HL-60/S4 treated with retinoic acid at 250 ng/mL for 4 days and 3 days (cell line): ENCODE results near the gene GRIN3B.
"Not testable (repeated sequence)": the region's sequence is repeated elsewhere in the genome, so short reads cannot be mapped to it uniquely, and the experiment has no call there.

Experiments
- in situ Hi-C: fragments of 300-500 bp; cut with MboI; formaldehyde crosslinking; loops from 2 replicates; pipeline ENCODE4 v1.7.0; 2022; ENCODE audit warnings: low sequenced_read_pairs

The GRIN3B gene, protein sequence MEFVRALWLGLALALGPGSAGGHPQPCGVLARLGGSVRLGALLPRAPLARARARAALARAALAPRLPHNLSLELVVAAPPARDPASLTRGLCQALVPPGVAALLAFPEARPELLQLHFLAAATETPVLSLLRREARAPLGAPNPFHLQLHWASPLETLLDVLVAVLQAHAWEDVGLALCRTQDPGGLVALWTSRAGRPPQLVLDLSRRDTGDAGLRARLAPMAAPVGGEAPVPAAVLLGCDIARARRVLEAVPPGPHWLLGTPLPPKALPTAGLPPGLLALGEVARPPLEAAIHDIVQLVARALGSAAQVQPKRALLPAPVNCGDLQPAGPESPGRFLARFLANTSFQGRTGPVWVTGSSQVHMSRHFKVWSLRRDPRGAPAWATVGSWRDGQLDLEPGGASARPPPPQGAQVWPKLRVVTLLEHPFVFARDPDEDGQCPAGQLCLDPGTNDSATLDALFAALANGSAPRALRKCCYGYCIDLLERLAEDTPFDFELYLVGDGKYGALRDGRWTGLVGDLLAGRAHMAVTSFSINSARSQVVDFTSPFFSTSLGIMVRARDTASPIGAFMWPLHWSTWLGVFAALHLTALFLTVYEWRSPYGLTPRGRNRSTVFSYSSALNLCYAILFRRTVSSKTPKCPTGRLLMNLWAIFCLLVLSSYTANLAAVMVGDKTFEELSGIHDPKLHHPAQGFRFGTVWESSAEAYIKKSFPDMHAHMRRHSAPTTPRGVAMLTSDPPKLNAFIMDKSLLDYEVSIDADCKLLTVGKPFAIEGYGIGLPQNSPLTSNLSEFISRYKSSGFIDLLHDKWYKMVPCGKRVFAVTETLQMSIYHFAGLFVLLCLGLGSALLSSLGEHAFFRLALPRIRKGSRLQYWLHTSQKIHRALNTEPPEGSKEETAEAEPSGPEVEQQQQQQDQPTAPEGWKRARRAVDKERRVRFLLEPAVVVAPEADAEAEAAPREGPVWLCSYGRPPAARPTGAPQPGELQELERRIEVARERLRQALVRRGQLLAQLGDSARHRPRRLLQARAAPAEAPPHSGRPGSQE

GRCh38 chr19:1000095-1000494 is at the start of gene GRIN3B:
Gene GRIN3B, plus strand, starts transcription at chr19:1000419. Its CDS starts 19 bp downstream, at chr19:1000438.
- in situ Hi-C loops: no loop called here

GRCh38 chr19:952049-952679 is 48.1 kb upstream of the GRIN3B start:
- in situ Hi-C loops: no loop called here

- in situ Hi-C loops: no loop called here
Measured at GRCh38 chr19:952680-953444, 47.4 kb upstream of the GRIN3B start.

DNA sequence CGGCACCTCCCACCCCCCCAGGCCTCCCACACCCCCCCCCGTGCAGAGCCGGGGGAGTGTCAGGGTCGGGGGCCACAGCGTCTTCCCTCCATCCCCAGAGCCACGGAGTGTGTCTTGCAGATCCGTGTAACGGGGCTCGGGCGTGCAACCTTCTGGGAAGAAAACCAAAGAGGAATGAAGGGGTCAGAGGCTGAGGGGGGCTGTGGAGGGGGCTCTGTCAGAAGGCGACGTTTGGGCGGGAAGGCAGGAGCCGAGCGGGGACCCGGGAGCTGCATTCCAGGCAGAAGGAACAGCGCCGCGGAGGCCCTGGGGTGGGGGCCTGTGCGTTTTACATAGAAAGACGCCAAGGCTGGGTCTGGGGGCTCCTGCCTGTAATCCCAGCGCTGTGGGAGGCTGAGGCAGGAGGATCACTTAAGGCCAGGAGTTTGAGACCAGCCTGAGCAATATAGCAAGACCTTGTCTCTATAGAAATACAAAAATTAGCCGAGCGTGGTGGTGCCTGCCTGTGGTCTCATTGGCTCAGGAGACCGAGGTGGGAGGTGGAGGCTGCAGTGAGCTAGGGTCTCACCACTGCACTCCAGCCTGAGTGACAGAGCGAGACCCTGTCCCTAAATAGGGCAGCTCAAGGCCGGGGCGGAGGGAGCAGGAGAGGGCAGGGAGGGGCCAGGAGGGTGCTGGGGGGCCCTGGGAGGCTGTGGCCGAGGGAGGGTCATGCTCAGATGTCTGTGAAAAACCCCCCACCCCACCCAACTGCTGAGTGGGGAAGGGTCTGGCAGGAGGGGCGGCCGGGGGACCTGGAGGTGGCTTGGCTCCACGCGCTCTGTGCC is 46.6 kb upstream of the GRIN3B start:
- in situ Hi-C loops: no loop called here

GRCh38 chr19:954272-954671 is 45.9 kb upstream of the GRIN3B start:
- in situ Hi-C loops: no loop called here

DNA sequence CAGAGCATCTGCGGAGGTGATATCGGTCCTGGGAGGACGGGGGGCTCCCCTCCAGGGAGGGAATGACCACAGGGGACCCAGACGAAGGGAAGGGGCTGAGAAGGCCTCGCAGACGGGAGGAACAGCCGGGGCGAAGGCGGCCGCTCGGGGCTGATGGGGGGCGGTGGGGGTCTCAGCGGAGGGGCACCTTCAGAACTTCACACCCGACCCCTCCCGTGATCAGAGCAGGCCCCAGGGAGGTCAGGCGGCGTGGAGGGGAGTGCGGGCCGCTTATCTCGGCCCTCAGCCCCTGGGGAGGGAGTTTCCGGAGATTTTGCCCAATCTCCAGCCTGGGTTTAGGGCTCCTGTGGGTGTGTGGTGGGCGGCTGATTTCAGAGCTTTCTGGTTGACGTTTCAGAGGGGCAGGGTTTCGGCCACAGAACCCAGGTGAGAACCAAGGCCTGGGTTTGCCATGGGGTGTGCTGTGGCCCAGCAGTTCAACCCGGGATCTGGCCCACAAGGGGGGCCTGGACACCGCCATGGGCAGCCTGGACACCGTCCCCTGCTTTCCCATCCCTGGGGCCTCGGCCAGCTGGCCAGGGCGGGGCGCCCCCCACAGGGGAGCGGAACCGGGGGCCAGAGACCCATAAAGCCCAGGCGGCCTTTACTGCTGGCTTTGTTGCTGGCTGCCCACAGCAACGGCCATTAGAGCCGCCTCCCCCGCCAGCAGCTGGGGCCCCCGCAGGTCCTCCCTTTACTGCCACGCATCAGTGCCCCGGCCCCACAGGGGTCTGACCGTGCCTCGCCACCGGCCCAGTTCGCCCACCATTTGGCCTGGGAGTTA is 45.3 kb upstream of the GRIN3B start:
- in situ Hi-C loops: no loop called here

DNA sequence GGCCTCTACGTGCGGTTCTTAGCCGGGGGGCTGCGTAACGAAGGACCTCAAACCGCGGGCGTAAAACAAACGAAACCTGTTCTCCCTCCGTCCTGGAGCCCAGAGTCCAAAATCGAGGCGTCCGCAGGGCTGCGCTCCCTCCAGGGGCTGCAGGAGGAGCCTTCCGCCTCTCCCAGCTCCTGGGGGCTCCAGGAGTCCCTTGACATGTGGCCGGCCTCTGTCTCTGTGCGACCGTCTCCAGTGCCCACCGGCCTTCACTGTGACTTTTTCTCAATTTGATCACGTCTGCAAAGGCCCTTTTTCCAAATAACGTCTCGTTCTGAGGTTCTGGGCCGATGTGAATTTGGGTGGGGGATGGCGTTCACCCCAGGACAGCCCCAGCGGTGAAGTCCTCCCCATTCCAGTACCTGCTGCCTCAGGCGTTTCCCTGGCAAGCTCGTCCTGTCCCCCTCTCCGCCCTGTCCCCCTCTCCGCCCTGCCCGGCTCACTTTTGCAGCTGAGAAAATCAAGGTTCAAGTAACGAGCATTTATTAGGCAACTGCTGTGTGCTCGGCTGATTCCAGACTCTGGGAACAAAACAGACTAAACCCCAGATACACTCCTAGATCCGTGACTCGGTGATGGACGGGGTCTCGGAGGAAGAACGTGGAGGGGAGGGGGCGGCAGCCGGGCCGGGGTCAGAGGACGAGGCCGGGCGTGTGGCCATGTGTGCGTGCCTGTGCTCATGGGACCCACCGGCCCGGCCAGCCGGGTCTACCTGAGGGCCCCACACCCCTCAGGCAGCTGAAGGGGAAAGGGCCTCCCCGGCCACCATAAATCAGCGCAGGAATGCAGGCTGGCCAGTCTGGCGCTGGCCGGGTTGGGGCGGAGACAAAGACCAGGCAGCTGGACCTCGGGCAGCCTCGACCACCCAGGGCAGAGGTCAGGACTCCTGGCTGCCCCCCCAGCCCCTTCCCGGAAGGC is 44.1 kb upstream of the GRIN3B start:
- in situ Hi-C loops: no loop called here

GRCh38 chr19:956766-957440 is 43.3 kb upstream of the GRIN3B start:
- in situ Hi-C loops: no loop called here

- in situ Hi-C loops: not testable (repeated sequence)
Measured at GRCh38 chr19:957578-957977, 42.6 kb upstream of the GRIN3B start.

DNA sequence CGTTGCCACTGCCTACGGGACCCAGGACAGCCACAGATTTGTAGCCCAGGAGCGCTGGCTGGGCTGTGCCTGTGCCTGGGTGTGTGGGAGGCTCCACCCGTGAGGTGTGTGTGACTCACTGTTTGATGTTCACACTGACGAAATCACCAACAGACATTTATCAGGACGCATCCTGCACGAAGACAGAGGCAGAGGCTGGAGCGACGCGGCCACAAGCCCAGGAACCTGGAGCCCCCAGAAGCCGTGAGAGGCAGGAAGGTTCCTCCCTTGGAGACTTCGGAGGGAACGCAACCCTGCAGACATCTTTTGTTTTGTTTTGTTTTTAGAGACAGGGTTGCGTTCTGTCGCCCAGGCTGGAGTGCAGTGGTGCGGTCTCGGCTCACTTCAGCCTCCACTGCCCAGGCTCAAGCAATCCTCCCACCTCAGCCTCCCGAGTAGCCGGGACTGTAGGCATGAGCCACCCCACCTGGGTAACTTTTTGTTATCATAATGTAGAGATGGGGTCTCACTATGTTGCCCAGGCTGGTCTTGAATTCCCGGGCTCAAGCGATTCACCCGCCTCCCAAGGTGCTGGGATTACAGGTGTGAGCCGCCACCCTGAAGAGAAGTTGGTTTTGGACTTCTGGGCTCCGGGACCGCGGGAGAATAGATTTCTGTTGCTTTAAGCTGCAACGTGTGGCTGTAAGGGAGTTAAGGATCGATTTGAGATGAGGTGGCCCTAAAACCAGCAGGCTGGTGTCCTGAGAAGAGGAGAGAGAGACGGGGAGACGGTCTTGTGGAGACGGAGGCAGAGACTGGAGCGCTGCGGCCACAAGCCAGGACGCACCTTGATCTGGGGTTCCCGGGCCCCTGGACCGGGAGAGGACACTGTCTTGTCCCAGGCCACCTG is 41.0 kb upstream of the GRIN3B start:
- in situ Hi-C loops: no loop called here

GRCh38 chr19:960020-960419 is 40.2 kb upstream of the GRIN3B start:
- in situ Hi-C loops: no loop called here

- in situ Hi-C loops: no loop called here
Measured at GRCh38 chr19:960601-960938, 39.6 kb upstream of the GRIN3B start.

- in situ Hi-C loops: no loop called here
Measured at GRCh38 chr19:961866-962620, 38.2 kb upstream of the GRIN3B start.

- in situ Hi-C loops: no loop called here
Measured at GRCh38 chr19:962683-963400, 37.4 kb upstream of the GRIN3B start.

- in situ Hi-C loops: no loop called here
Measured at GRCh38 chr19:963486-963951, 36.7 kb upstream of the GRIN3B start.
